SIG-M5 (cell line): ENCODE measurements around the gene NEK1.
A peak's percentile ranks its signal among the peaks of the same experiment; 100 is the strongest.
"Not testable (repeated sequence)": the region's sequence is repeated elsewhere in the genome, so short reads cannot be mapped to it uniquely, and the experiment has no call there.

Experiments
- DNase-seq: peaks from one replicate; lab custom pipeline; 2025; lab: John Stamatoyannopoulos, UW

The NEK1 gene

GRCh38 chr4:169627307-169627706, 14.9 kb upstream of the NEK1 start:
- no peak for DNase-seq

- no peak for DNase-seq
These were observed 14.2 kb upstream of the NEK1 start for GRCh38 chr4:169626331-169627282.

GRCh38 chr4:169625886-169626285, 13.5 kb upstream of the NEK1 start:
- DNase-seq, result no peak

GRCh38 chr4:169624012-169624411, 11.6 kb upstream of the NEK1 start:
- not testable (repeated sequence) for DNase-seq

- DNase-seq, result no peak
These were observed 10.2 kb upstream of the NEK1 start for GRCh38 chr4:169622566-169622965.

GRCh38 chr4:169621731-169622492, 9.5 kb upstream of the NEK1 start:
- no peak for DNase-seq

- DNase-seq, result no peak
These were observed 8.5 kb upstream of the NEK1 start for GRCh38 chr4:169620880-169621248.

- peak; percentile 65 for DNase-seq
These were observed 7.8 kb upstream of the NEK1 start, which contains the start of gene CLCN3 for GRCh38 chr4:169619958-169620879. Gene CLCN3, plus strand, starts transcription at chr4:169620578. Its CDS starts 15,351 bp downstream, at chr4:169635929.

GRCh38 chr4:169619518-169619957, 7.2 kb upstream of the NEK1 start:
- DNase-seq, result no peak

- DNase-seq, result no peak
These were observed 6.6 kb upstream of the NEK1 start for GRCh38 chr4:169618986-169619385.

- no peak for DNase-seq
These were observed 5.9 kb upstream of the NEK1 start for GRCh38 chr4:169618286-169618685.

GRCh38 chr4:169617306-169617705, 4.9 kb upstream of the NEK1 start:
- DNase-seq, result no peak

GRCh38 chr4:169616846-169617245, 4.5 kb upstream of the NEK1 start:
- no peak for DNase-seq

- no peak for DNase-seq
These were observed 3.2 kb upstream of the NEK1 start for GRCh38 chr4:169615467-169616106.

GRCh38 chr4:169612871-169613859, 782 bp upstream of the NEK1 start:
- DNase-seq, result peak; percentile 6

GRCh38 chr4:169611157-169611556, 1.2 kb downstream of the NEK1 start:
- DNase-seq, result no peak

- DNase-seq, result no peak
These were observed 7.5 kb downstream of the NEK1 start for GRCh38 chr4:169604903-169605331.

GRCh38 chr4:169604131-169604900, 8.1 kb downstream of the NEK1 start:
- DNase-seq, result no peak

GRCh38 chr4:169603312-169603711, 9.1 kb downstream of the NEK1 start:
- DNase-seq, result no peak
